Lung (tissue), 12 donors: ENCODE results near the gene MRM3. TPM values are rescaled to one million over a fixed set of nuclear protein-coding genes. Genes with fewer than 3 reads are reported as not detected.

Experiments
- ATAC-seq: fragments of 200-7000 bp; cut with Tn5 transposase; one replicate; pipeline ENCODE4 v1.9.1; 2020; ENCODE audit warnings: moderate number of reproducible peaks; ENCODE audit not compliant: insufficient read depth, low FRiP score
- DNase-seq, 3 donors: peaks; one replicate each; pipeline ENCODE4 v3.0.0-alpha.2; 2013 to 2017
- H3K27ac ChIP-seq, 2 donors: one replicate each; pipeline ENCODE4 v1.5.1; 2013; ENCODE audit warnings: mild to moderate bottlenecking in 2 of 2, moderate library complexity in 2 of 2, control low read depth in 1 of 2, inconsistent platforms in 1 of 2, low read depth in 1 of 2, low read length in 1 of 2
- H3K27me3 ChIP-seq, 3 donors: one replicate each; pipeline ENCODE4 v1.5.1; 2013; ENCODE audit warnings: low read length in 2 of 3; ENCODE audit not compliant: control insufficient read depth in 3 of 3, insufficient read depth in 3 of 3
- H3K36me3 ChIP-seq, 4 donors: one replicate each; pipeline ENCODE4 v1.5.1; 2013; ENCODE audit warnings: low read length in 4 of 4, mild to moderate bottlenecking in 1 of 4, moderate library complexity in 1 of 4; ENCODE audit not compliant: control insufficient read depth in 4 of 4, insufficient read depth in 4 of 4
- H3K4me1 ChIP-seq, 5 donors: one replicate each; pipeline ENCODE4 v1.5.1; 2013; ENCODE audit warnings: low read length in 5 of 5, mild to moderate bottlenecking in 2 of 5, moderate library complexity in 1 of 5; ENCODE audit not compliant: control insufficient read depth in 5 of 5, insufficient read depth in 5 of 5
- H3K4me3 ChIP-seq: one replicate; pipeline ENCODE4 v1.5.1; 2013; ENCODE audit warnings: mild to moderate bottlenecking, control low read depth, moderate library complexity
- H3K9ac ChIP-seq, 2 donors: one replicate each; pipeline ENCODE4 v1.5.1; 2013; ENCODE audit warnings: low read length in 2 of 2, control low read depth in 1 of 2; ENCODE audit not compliant: insufficient read depth in 1 of 2
- H3K9me3 ChIP-seq, 4 donors: one replicate each; pipeline ENCODE4 v1.5.1; 2013; ENCODE audit warnings: low read length in 3 of 4, mild to moderate bottlenecking in 1 of 4, moderate library complexity in 1 of 4; ENCODE audit not compliant: control insufficient read depth in 4 of 4, insufficient read depth in 3 of 4
- CTCF ChIP-seq: IDR thresholded peaks from 2 replicates; pipeline ENCODE4 v1.5.1; 2012; ENCODE audit warnings: mild to moderate bottlenecking; ENCODE audit errors: control extremely low read depth, extremely low read depth
- WGBS, 2 donors: extraction: QIAGEN DNeasy Blood & Tissue Kit; methylation state at CpG; one replicate each; pipeline ENCODE4 v1.1.7; 2013; 5-methylcytosine and 5-hydroxymethylcytosine counted together
- polyA plus RNA-seq, 2 donors: library from polyadenylated mRNA; stranded (reverse); fragments of 200-250 nt; gene quantifications; one replicate each; pipeline ENCODE4 v1.2.1, GENCODE V29; 2013
- total RNA-seq, 2 donors: library from RNA; depleted of rRNA in 1 of 2; stranded (reverse); fragments of >200 nt in 1 of 2; gene quantifications; one replicate each; pipeline ENCODE4 v1.2.1, GENCODE V29; 2014 to 2021
- donor health status: control.
- donor health status: control.
- donor health status: Bipolar disorder and iron deficiency.
- donor health status: healthy.
- donor health status: DM: yes; HTN: yes; CAD: no.

The MRM3 gene
- total and polyA plus RNA-seq, 4 donors: 10.4 to 16.3 (median 13.1) TPM

- DNase-seq: no peak
- H3K27me3 ChIP-seq: no peaks in the 10 kb centered on the region
These were observed 21.8 kb upstream of the MRM3 start for GRCh38 chr17:760371-760770.

GRCh38 chr17:767076-767475, 15.1 kb upstream of the MRM3 start:
- DNase-seq (no peak), ATAC-seq (no peak)
- peaks cover 20 to 37% (median 33%) of the 10 kb centered on the region in 4 donors for H3K36me3 ChIP-seq
- 63 to 84% methylated on average over 3 of the region's 3 CpGs for WGBS, 2 donors
- no peak for TF ChIP-seq CTCF
- H3K27ac ChIP-seq: no peak overlapping the region
- H3K9me3 ChIP-seq: no peaks in the 10 kb centered on the region
- H3K27me3 ChIP-seq: no peaks in the 10 kb centered on the region
- no peak overlapping the region for H3K4me3 ChIP-seq
- no peak overlapping the region for H3K9ac ChIP-seq
- peaks cover 0 to 2% (median 0%) of the 10 kb centered on the region in 5 donors for H3K4me1 ChIP-seq

More at GRCh38 chr17:760371-760770, 21.8 kb upstream of the MRM3 start:
- H3K9ac ChIP-seq: no peak overlapping the region
- H3K9me3 ChIP-seq: no peaks in the 10 kb centered on the region
- H3K4me1 ChIP-seq: no peaks in the 10 kb centered on the region
- ATAC-seq: no peak
- 89 to 93% methylated on average over 9 of the region's 9 CpGs for WGBS, 2 donors
- peak overlapping the region in 1 of 2 donors; percentile 27 for H3K27ac ChIP-seq
- no peak overlapping the region for H3K4me3 ChIP-seq
- peaks cover 8 to 29% (median 21%) of the 10 kb centered on the region in 4 donors for H3K36me3 ChIP-seq
- no peak for TF ChIP-seq CTCF

- WGBS, 2 donors: 87 to 92% methylated on average over 5 of the region's 5 CpGs
- H3K36me3 ChIP-seq: peaks cover 31 to 48% (median 43%) of the 10 kb centered on the region in 4 donors
- no peak overlapping the region for H3K9ac ChIP-seq
- H3K4me3 ChIP-seq: no peak overlapping the region
- no peak for DNase-seq
- H3K27ac ChIP-seq: no peak overlapping the region
- TF ChIP-seq CTCF: no peak
- no peak for ATAC-seq
- no peaks in the 10 kb centered on the region for H3K4me1 ChIP-seq
- no peaks in the 10 kb centered on the region for H3K27me3 ChIP-seq
- no peaks in the 10 kb centered on the region for H3K9me3 ChIP-seq
These were observed 9.1 kb upstream of the MRM3 start for GRCh38 chr17:773016-773415.
